ENCODE data around the gene HSPA12A. TPM values are rescaled to one million over a fixed set of nuclear protein-coding genes. Genes with fewer than 3 reads are reported as not detected.

Gene HSPA12A
- total RNA-seq, 1 experiment from 2014 or later: 3.1 TPM

GRCh38 chr10:116780691-116781205 lies 38.4 kb upstream of the HSPA12A start:
- CTCF ChIA-PET: no interaction called here
- Histone ChIP-seq H3K4me2 (ENCODE audit: low read length) (no peak overlapping the region), H3K9ac (ENCODE audit: low read length) (no peak overlapping the region), H4K20me1 (ENCODE audit: low read length) (no peaks in the 10 kb centered on the region), H3K79me2 (ENCODE audit: low read length) (no peaks in the 10 kb centered on the region), H3K9me3 (ENCODE audit: low read length) (no peaks in the 10 kb centered on the region), H3K27ac (ENCODE audit: low read length) (no peak overlapping the region), H3F3A (ENCODE audit: low read length, unreplicated experiment) (no peaks in the 10 kb centered on the region), H3K9me2 (replicated peaks; ENCODE audit: low read length) (no peaks in the 10 kb centered on the region), H3K27me3 (ENCODE audit: low read length) (no peaks in the 10 kb centered on the region), H3K36me3 (ENCODE audit: low read depth, low read length) (no peaks in the 10 kb centered on the region), H3K4me3 (ENCODE audit: low read length) (no peak overlapping the region), H3K4me1 (ENCODE audit: insufficient read depth, low read length) (no peaks in the 10 kb centered on the region), H2AFZ (ENCODE audit: low read length) (no peak overlapping the region)
- DNase-seq (no peak), ATAC-seq (no peak)
- POLR2A ChIA-PET (ENCODE audit: unreplicated experiment): no interaction called here
- no TSS peak for BruUV-seq (replicated peaks)
- TF ChIP-seq EZH2 (IDR thresholded peaks at IDR 0.05; ENCODE audit: low read length, unreplicated experiment) (no peak), EZH2phosphoT487 (IDR thresholded peaks at IDR 0.05; ENCODE audit: borderline replicate concordance, low read length) (no peak)
- TF ChIP-seq, protein P1, sequence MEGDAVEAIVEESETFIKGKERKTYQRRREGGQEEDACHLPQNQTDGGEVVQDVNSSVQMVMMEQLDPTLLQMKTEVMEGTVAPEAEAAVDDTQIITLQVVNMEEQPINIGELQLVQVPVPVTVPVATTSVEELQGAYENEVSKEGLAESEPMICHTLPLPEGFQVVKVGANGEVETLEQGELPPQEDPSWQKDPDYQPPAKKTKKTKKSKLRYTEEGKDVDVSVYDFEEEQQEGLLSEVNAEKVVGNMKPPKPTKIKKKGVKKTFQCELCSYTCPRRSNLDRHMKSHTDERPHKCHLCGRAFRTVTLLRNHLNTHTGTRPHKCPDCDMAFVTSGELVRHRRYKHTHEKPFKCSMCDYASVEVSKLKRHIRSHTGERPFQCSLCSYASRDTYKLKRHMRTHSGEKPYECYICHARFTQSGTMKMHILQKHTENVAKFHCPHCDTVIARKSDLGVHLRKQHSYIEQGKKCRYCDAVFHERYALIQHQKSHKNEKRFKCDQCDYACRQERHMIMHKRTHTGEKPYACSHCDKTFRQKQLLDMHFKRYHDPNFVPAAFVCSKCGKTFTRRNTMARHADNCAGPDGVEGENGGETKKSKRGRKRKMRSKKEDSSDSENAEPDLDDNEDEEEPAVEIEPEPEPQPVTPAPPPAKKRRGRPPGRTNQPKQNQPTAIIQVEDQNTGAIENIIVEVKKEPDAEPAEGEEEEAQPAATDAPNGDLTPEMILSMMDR (conservative IDR thresholded peaks at IDR 0.05; ENCODE audit: low read depth, low read length): no peak
- intact Hi-C loops (cut with micrococcal nuclease): loop anchor here (10.0 kb wide), 1 partner anchor 1426 kb away; no protein-coding TSS in a partner anchor

GRCh38 chr10:116779076-116779687 lies 36.8 kb upstream of the HSPA12A start:
- no peak overlapping the region for H3K9ac ChIP-seq (ENCODE audit: low read length)
- no peaks in the 10 kb centered on the region for H4K20me1 ChIP-seq (ENCODE audit: low read length)
- H3K4me1 ChIP-seq (ENCODE audit: insufficient read depth, low read length): peaks cover 11% of the 10 kb centered on the region
- H3K27ac ChIP-seq (ENCODE audit: low read length): no peak overlapping the region
- H3F3A ChIP-seq (ENCODE audit: low read length, unreplicated experiment): no peaks in the 10 kb centered on the region
- DNase-seq (peak; percentile 30), ATAC-seq (no peak)
- ChIA-PET POLR2A (ENCODE audit: unreplicated experiment) (no interaction called here), CTCF (no interaction called here)
- intact Hi-C loops (cut with micrococcal nuclease): no loop called here
- TF ChIP-seq, protein P1 (conservative IDR thresholded peaks at IDR 0.05; ENCODE audit: low read depth, low read length): no peak
- TF ChIP-seq EZH2phosphoT487 (IDR thresholded peaks at IDR 0.05; ENCODE audit: borderline replicate concordance, low read length) (no peak), EZH2 (IDR thresholded peaks at IDR 0.05; ENCODE audit: low read length, unreplicated experiment) (no peak)
- BruUV-seq (replicated peaks): no TSS peak
- H3K4me3 ChIP-seq (ENCODE audit: low read length): no peak overlapping the region
- no peak overlapping the region for H3K4me2 ChIP-seq (ENCODE audit: low read length)
- no peaks in the 10 kb centered on the region for H3K9me2 ChIP-seq (replicated peaks; ENCODE audit: low read length)
- no peak overlapping the region for H2AFZ ChIP-seq (ENCODE audit: low read length)
- no peaks in the 10 kb centered on the region for H3K79me2 ChIP-seq (ENCODE audit: low read length)
- H3K27me3 ChIP-seq (ENCODE audit: low read length): no peaks in the 10 kb centered on the region
- H3K9me3 ChIP-seq (ENCODE audit: low read length): no peaks in the 10 kb centered on the region
- H3K36me3 ChIP-seq (ENCODE audit: low read depth, low read length): no peaks in the 10 kb centered on the region

- Histone ChIP-seq H3K27ac (ENCODE audit: low read length) (no peak overlapping the region), H4K20me1 (ENCODE audit: low read length) (no peaks in the 10 kb centered on the region), H3K9ac (ENCODE audit: low read length) (no peak overlapping the region), H3K4me3 (ENCODE audit: low read length) (no peak overlapping the region), H3K79me2 (ENCODE audit: low read length) (no peaks in the 10 kb centered on the region), H3K4me2 (ENCODE audit: low read length) (no peak overlapping the region), H3K9me2 (replicated peaks; ENCODE audit: low read length) (no peaks in the 10 kb centered on the region), H3F3A (ENCODE audit: low read length, unreplicated experiment) (no peaks in the 10 kb centered on the region), H3K9me3 (ENCODE audit: low read length) (no peaks in the 10 kb centered on the region), H3K27me3 (ENCODE audit: low read length) (no peaks in the 10 kb centered on the region), H3K36me3 (ENCODE audit: low read depth, low read length) (no peaks in the 10 kb centered on the region), H2AFZ (ENCODE audit: low read length) (no peak overlapping the region), H3K4me1 (ENCODE audit: insufficient read depth, low read length) (peaks cover 11% of the 10 kb centered on the region)
- no peak for ATAC-seq
- BruUV-seq (replicated peaks): no TSS peak
- ChIA-PET CTCF (no interaction called here), POLR2A (ENCODE audit: unreplicated experiment) (interaction anchor here (0.6 to 0.7 kb wide), 2 partner anchors 19 to 96 kb away, joined by 3 to 4 read pairs; no protein-coding TSS in a partner anchor)
- intact Hi-C loops (cut with micrococcal nuclease): no loop called here
- TF ChIP-seq EZH2 (IDR thresholded peaks at IDR 0.05; ENCODE audit: low read length, unreplicated experiment) (no peak), EZH2phosphoT487 (IDR thresholded peaks at IDR 0.05; ENCODE audit: borderline replicate concordance, low read length) (no peak)
- TF ChIP-seq, protein P1 (conservative IDR thresholded peaks at IDR 0.05; ENCODE audit: low read depth, low read length): no peak
- DNase-seq: no peak
Observed at GRCh38 chr10:116777006-116777405, 34.6 kb upstream of the HSPA12A start.
